NCI-H2171 (cell line): ENCODE results near the gene CD24.

Experiments used
- DNase-seq: peaks from one replicate; lab custom pipeline; 2025; lab: John Stamatoyannopoulos, UW

CD24 gene

GRCh38 chr6:106967936-106968555, 6.5 kb downstream of the CD24 start:
- DNase-seq: no peak

DNA sequence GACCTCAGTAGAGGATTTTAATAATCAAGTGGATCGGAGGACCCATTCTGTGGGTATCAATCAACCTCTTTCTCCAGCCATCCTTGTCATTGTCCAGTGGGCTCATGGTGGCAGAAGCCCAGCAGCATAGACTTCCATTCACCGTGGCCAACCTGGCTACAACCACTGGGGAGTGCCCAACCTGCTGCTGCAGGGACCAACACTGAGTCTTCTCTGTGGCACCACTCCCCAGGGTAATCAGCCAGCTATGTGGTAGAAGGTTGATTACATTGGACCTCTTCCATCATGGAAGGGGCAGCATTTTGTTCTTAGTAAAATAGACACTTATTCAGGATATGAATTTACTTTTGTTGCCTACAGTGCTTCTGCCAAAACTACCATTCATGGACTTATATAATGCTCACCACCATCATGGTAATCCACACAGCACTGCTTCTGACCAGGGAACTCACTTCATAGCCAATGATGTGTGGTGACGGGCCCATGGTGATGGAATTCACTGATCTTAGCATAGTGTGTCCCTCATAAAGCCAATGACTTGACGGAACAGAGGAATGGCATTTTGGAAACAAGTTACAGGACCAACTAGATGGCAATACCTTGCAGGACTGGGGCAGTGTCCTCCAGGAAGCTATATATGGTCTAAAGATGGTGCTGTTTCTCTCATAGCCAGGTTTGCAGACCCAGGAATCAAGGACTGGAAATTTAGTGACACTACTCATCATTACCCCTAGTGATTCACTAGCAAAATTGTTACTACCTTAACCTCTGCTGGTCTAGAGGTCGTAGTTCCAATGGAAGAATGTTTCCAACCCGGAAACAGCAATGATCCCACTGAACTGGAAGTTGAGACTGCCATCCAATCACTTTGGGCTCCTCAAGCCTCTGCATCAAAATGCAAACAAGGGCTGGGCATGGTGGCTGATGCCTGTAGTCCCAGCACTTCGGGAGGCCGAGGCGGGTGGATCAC, 7.6 kb downstream of the CD24 start:
- no peak for DNase-seq

DNA sequence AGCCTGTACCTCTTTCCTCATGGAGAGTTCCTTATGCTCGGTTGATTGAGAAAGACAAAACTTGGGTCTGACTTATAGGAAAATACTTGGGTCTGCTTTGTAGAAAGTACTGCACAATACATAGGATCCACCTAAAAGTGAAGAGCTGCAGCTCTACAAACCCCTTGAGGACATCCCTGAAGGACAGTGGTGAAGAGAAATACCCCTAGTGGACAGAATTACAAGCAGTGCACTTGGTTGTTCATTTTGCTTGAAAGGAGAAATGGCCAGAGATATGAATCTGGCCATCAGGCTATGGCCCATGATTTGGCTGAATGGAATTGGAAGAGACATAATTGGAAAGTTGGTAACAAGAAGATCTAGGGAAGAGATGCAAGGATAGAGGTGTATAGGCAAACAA, 8.3 kb downstream of the CD24 start:
- no peak for DNase-seq

DNA sequence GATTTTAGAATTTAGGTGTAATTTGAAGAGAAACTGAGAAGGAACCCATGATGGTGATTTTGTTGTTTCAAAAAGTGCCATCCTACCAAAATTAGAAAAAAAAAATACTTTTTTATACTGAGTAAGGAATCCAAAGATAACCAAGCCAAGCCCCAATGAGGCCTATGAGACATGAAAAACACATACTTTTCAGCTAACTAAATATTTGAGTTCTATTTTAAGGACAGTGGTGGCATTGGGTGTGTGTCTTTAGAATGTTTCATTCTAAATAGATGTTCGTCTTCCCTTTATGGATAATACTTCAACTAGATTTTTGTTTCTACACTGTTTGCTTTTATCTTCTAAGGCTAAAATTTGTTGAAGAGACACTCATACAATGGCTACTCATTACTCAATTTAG, 9.6 kb downstream of the CD24 start:
- no peak for DNase-seq

DNA sequence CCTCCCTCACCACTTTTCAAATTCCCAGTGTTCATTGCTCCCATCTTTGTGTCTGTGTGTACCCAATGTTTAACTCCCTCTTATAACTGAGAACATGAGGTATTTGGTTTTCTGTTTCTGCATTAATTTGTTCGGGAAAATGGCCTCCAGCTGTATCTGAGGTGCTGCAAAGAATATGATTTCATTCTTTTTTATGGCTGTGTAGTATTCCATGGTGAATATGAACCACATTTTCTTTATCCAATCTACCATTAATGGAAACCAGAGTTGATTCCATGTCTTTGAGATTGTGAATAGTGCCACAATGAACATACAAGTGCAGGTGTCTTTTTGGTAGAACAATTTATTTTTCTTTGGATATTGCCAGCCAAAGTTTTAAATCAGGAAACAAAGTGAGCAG, 10.4 kb downstream of the CD24 start:
- DNase-seq: no peak

GRCh38 chr6:106963544-106963943, 11.0 kb downstream of the CD24 start:
- no peak for DNase-seq

- no peak for DNase-seq
These were observed 12.7 kb downstream of the CD24 start for GRCh38 chr6:106961801-106962200.

- no peak for DNase-seq
These were observed 13.4 kb downstream of the CD24 start for GRCh38 chr6:106961136-106961535.

- DNase-seq: no peak
These were observed 14.5 kb downstream of the CD24 start for GRCh38 chr6:106959985-106960384.

- DNase-seq: no peak
These were observed 34.7 kb downstream of the CD24 start for GRCh38 chr6:106939848-106940247.

DNA sequence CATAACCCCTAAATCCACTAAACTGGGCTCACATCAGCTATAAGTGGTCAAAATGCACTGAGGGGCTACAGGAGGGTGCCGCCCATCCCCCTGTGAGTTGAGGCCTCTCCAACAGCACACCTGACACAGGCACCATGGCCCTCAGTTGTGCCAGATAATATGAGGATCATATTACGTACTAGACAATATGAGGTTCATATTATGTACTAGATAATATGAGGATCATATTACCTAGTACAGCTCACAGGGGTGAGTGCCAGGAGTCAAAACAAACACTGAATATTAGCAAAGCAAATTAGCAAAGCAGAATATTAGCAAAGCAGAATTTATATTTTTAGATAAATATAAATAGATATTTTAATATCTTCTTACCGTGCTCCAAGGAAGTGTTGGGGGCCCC, 35.3 kb downstream of the CD24 start:
- DNase-seq: peak; percentile 47

DNA sequence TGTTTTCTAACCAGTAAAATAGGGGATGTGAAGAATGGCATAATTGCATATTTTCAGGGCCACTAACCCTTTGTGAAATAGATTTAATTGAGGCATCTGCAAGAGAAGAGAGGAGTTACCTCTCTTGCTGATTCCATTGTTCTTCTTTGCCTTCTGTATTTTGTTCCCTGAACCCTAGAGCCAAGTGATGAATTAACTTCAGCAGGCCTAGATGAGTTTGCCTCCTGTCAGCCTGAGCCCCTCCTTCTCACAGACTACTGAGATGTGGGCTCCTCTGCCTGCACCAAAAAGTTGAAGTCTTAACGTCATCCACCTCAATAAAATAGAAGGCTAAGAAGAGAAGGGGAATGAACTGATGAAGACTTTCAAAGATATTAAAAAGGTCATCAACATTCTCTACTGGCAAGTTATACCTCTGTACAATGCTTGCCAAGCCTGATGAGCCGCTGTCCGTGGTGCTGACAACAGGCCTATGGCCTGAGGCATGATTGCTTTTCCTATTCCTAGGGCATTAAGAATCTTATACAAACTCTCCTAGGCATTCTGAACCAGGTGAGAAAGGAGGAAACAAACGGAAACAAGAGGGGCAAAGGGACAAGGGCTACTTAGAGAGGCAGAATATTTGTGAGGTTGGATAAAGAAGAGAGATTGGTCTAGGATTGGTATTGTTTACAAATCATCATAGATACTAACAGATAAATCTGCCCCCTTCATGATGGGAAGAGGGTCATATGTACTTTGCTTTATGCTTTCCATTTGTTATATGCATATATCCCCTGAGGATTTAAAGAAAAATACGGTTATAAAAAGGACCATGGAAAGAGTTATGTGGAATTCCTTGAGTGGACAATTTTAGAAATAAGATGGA, 46.8 kb downstream of the CD24 start:
- no peak for DNase-seq

DNA sequence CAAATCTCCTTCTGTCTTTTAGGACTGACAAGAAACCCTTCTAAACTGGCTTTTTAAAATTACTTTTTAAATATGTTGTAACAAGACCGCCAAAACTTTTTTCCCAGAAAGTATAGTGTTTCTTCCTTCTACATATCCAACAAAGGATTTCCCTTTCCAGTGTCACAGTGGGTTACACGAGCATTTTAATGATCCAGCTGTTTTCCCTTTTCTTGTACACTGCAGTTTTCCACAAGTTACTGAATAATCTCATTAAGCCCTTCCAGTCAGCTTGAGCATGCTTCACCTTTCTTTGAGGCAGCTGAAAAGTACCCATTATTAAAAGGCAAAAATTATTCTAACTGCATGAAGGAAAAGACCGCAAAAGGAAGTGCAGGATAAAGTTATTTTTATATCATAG, 48.6 kb downstream of the CD24 start:
- no peak for DNase-seq

- no peak for DNase-seq
These were observed 49.6 kb downstream of the CD24 start for GRCh38 chr6:106924694-106925523.

DNA sequence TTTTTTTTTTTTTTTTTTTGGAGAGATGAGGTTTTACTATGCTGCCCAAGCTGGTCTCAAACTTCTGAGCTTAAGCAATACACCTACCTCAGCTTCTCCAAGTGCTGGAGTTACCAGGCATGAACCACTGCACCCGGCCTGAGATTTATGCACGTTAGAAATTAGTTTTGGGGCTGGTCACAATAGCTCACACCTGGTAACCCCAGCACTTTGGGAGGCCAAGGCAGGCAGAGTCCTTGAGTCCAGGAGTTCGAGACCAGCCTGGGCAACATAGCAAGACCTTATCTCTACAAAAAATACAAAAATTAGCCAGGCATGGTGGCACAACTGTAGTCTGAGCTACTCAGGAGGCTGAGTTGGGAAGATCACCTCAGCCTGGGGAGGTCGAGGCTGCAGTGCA, 51.9 kb downstream of the CD24 start:
- no peak for DNase-seq
